Bronchial epithelial cell (primary cell): ENCODE results near the gene NCKAP5L. TPM values are rescaled to one million over a fixed set of nuclear protein-coding genes. Genes with fewer than 3 reads are reported as not detected.

Source experiments
- DNase-seq: peaks from one replicate; pipeline ENCODE4 v3.0.0-alpha.2; 2010; ENCODE audit warnings: low read depth
- FAIRE-seq: peaks from 2 replicates; lab custom pipeline; 2011; peaks lifted over from hg19 to GRCh38; lab: Jason Lieb, UNC
- H3K27me3 ChIP-seq: 2 replicates; pipeline ENCODE4 v1.5.1; 2011; ENCODE audit warnings: low read length; ENCODE audit not compliant: control insufficient read depth, insufficient read depth
- H3K36me3 ChIP-seq: 2 replicates; pipeline ENCODE4 v1.5.1; 2011; ENCODE audit warnings: low read length; ENCODE audit not compliant: control insufficient read depth, insufficient read depth
- H3K4me3 ChIP-seq: 2 replicates; pipeline ENCODE4 v1.5.1; 2011; ENCODE audit warnings: mild to moderate bottlenecking, low read depth, low read length, control low read depth
- CTCF ChIP-seq: IDR thresholded peaks from 2 replicates; pipeline ENCODE4 v1.5.1; 2011; ENCODE audit warnings: mild to moderate bottlenecking, moderate library complexity, low read length, control low read depth, inconsistent platforms; ENCODE audit not compliant: insufficient read depth, severe bottlenecking
- total RNA-seq: library from RNA; depleted of rRNA; stranded (reverse); fragments of >200 nt; gene quantifications from 2 replicates; pipeline ENCODE4 v1.2.1, GENCODE V29; 2014

Gene NCKAP5L
- total RNA-seq, 1 donor from 2014 or later: 3.7 TPM

- FAIRE-seq (no peak), DNase-seq (no peak)
- Histone ChIP-seq H3K36me3 (no peaks in the 10 kb centered on the region), H3K27me3 (no peaks in the 10 kb centered on the region), H3K4me3 (no peak overlapping the region)
- TF ChIP-seq CTCF: no peak
Observed at GRCh38 chr12:49854976-49855375, 26.8 kb upstream of the NCKAP5L start.

GRCh38 chr12:49853671-49854070 is 25.5 kb upstream of the NCKAP5L start:
- no peak for FAIRE-seq
- Histone ChIP-seq H3K4me3 (no peak overlapping the region), H3K27me3 (peaks cover 5% of the 10 kb centered on the region), H3K36me3 (no peaks in the 10 kb centered on the region)
- TF ChIP-seq CTCF: no peak
- DNase-seq: no peak

- no peak for FAIRE-seq
- no peak for TF ChIP-seq CTCF
- peaks cover 7% of the 10 kb centered on the region for H3K27me3 ChIP-seq
- no peaks in the 10 kb centered on the region for H3K36me3 ChIP-seq
- DNase-seq: no peak
- no peak overlapping the region for H3K4me3 ChIP-seq
Observed at GRCh38 chr12:49847161-49847560, 18.9 kb upstream of the NCKAP5L start.

- FAIRE-seq (no peak), DNase-seq (no peak)
- TF ChIP-seq CTCF: no peak
- peaks cover 7% of the 10 kb centered on the region for H3K27me3 ChIP-seq
- no peaks in the 10 kb centered on the region for H3K36me3 ChIP-seq
- no peak overlapping the region for H3K4me3 ChIP-seq
Observed at GRCh38 chr12:49846032-49846431, 17.8 kb upstream of the NCKAP5L start.

GRCh38 chr12:49843876-49844437 is 15.7 kb upstream of the NCKAP5L start:
- no peaks in the 10 kb centered on the region for H3K36me3 ChIP-seq
- TF ChIP-seq CTCF: no peak
- peaks cover 3% of the 10 kb centered on the region for H3K27me3 ChIP-seq
- FAIRE-seq: no peak
- H3K4me3 ChIP-seq: no peak overlapping the region
- peak; percentile 66 for DNase-seq

GRCh38 chr12:49843411-49843810 is 15.2 kb upstream of the NCKAP5L start:
- DNase-seq (no peak), FAIRE-seq (no peak)
- H3K27me3 ChIP-seq: peaks cover 2% of the 10 kb centered on the region
- TF ChIP-seq CTCF: no peak
- peak overlapping the region; percentile 75 for H3K4me3 ChIP-seq
- no peaks in the 10 kb centered on the region for H3K36me3 ChIP-seq
